DOHH2 (cell line): Measurements from ENCODE around the gene VSIG4.

Experiments
- H3F3A ChIP-seq: fragments of 200-600 bp; sonication (generic), shearing (Covaris generic); 2 replicates; pipeline ENCODE4 v1.6.0; 2016; ENCODE audit warnings: antibody characterized with exemption, mild to moderate bottlenecking; ENCODE audit not compliant: control insufficient read depth, insufficient read depth
- H3K27ac ChIP-seq: fragments of 200-600 bp; sonication (generic); 2 replicates; pipeline ENCODE4 v1.5.1; 2014; ENCODE audit warnings: low read depth, mild to moderate bottlenecking, low read length, moderate library complexity
- H3K27me3 ChIP-seq: fragments of 200-600 bp; sonication (generic); 2 replicates; pipeline ENCODE4 v1.6.1; 2014; ENCODE audit warnings: mild to moderate bottlenecking, low read length, mixed read lengths; ENCODE audit not compliant: control insufficient read depth
- H3K36me3 ChIP-seq: fragments of 200-600 bp; sonication (generic); 2 replicates; pipeline ENCODE4 v1.6.1; 2014; ENCODE audit warnings: mild to moderate bottlenecking, low read length, moderate library complexity, mixed read lengths; ENCODE audit not compliant: control insufficient read depth
- H3K4me1 ChIP-seq: fragments of 200-600 bp; sonication (generic); 2 replicates; pipeline ENCODE4 v1.6.1; 2014; ENCODE audit warnings: mild to moderate bottlenecking, low read length, mixed read lengths; ENCODE audit not compliant: control insufficient read depth
- H3K4me2 ChIP-seq: fragments of 200-600 bp; sonication (generic); 2 replicates; pipeline ENCODE4 v1.6.0; 2014; ENCODE audit warnings: mild to moderate bottlenecking, low read length, moderate library complexity
- H3K4me3 ChIP-seq: fragments of 200-600 bp; sonication (generic); 2 replicates; pipeline ENCODE4 v1.5.1; 2014; ENCODE audit warnings: mild to moderate bottlenecking, low read length, mixed read lengths
- H3K79me2 ChIP-seq: fragments of 200-600 bp; sonication (generic); 2 replicates; pipeline ENCODE4 v1.6.1; 2014; ENCODE audit warnings: mild to moderate bottlenecking, low read length, mixed read lengths; ENCODE audit not compliant: control insufficient read depth
- H3K9me2 ChIP-seq: fragments of 200-600 bp; sonication (generic); replicated peaks from 2 replicates; pipeline ENCODE4 v1.6.1; 2014; ENCODE audit warnings: mild to moderate bottlenecking, low read length, mixed read lengths; ENCODE audit not compliant: control insufficient read depth
- H3K9me3 ChIP-seq: fragments of 200-600 bp; sonication (generic); 2 replicates; pipeline ENCODE4 v1.6.1; 2014; ENCODE audit warnings: antibody characterized with exemption, low read length, mixed read lengths; ENCODE audit not compliant: control insufficient read depth, insufficient read depth
- H4K20me1 ChIP-seq: fragments of 200-600 bp; sonication (generic); 2 replicates; pipeline ENCODE4 v1.6.0; 2014; ENCODE audit warnings: low read depth, mild to moderate bottlenecking, antibody characterized with exemption, low read length, moderate library complexity; ENCODE audit not compliant: control insufficient read depth, insufficient read depth
- CTCF ChIP-seq: fragments of 200-600 bp; sonication (generic); IDR thresholded peaks from one replicate; pipeline ENCODE4 v1.5.1; 2014; ENCODE audit warnings: antibody characterized with exemption, mild to moderate bottlenecking, low read depth, low read length; ENCODE audit not compliant: poor library complexity, severe bottlenecking
- EZH2phosphoT487 ChIP-seq: fragments of 200-600 bp; sonication (generic); IDR thresholded peaks from 2 replicates; pipeline ENCODE4 v1.6.1; 2017; ENCODE audit warnings: borderline replicate concordance, mild to moderate bottlenecking, antibody characterized with exemption, low read length, moderate library complexity, mixed read lengths

Gene VSIG4

GRCh38 chrX:66002824-66003680 lies 36.8 kb downstream of the VSIG4 start:
- no peaks in the 10 kb centered on the region for H3K36me3 ChIP-seq
- H3K27me3 ChIP-seq = no peaks in the 10 kb centered on the region
- no peaks in the 10 kb centered on the region for H3K9me3 ChIP-seq
- H4K20me1 ChIP-seq = no peaks in the 10 kb centered on the region
- no peaks in the 10 kb centered on the region for H3K79me2 ChIP-seq
- TF ChIP-seq EZH2phosphoT487 (no peak), CTCF (no peak)
- 0 out of 2 replicates have a peak, but pooled peaks cover 3% of the 10 kb centered on the region for H3F3A ChIP-seq
- peak overlapping the region; percentile 50 for H3K27ac ChIP-seq
- peak overlapping the region; percentile 16; the same call in 1 of the 2 replicates for H3K4me2 ChIP-seq
- H3K9me2 ChIP-seq = no peaks in the 10 kb centered on the region
- peaks cover 68% of the 10 kb centered on the region for H3K4me1 ChIP-seq
- no peak overlapping the region for H3K4me3 ChIP-seq

GRCh38 chrX:66001596-66001995 lies 38.3 kb downstream of the VSIG4 start:
- H3F3A ChIP-seq = 0 out of 2 replicates have a peak, but pooled peaks cover 3% of the 10 kb centered on the region
- no peaks in the 10 kb centered on the region for H3K79me2 ChIP-seq
- TF ChIP-seq EZH2phosphoT487 = no peak
- TF ChIP-seq CTCF = no peak

GRCh38 chrX:66000628-66001272 lies 39.1 kb downstream of the VSIG4 start:
- H3K36me3 ChIP-seq = no peaks in the 10 kb centered on the region
- H3K27ac ChIP-seq = no peak overlapping the region
- peaks cover 57% of the 10 kb centered on the region for H3K4me1 ChIP-seq
- no peak overlapping the region for H3K4me3 ChIP-seq
- H3K27me3 ChIP-seq = no peaks in the 10 kb centered on the region
- H3K4me2 ChIP-seq = no peak overlapping the region
- H3K9me3 ChIP-seq = no peaks in the 10 kb centered on the region
- no peak for TF ChIP-seq CTCF
- no peak for TF ChIP-seq EZH2phosphoT487
- H4K20me1 ChIP-seq = no peaks in the 10 kb centered on the region
- H3K9me2 ChIP-seq = no peaks in the 10 kb centered on the region
- H3F3A ChIP-seq = 0 out of 2 replicates have a peak, but pooled peaks cover 3% of the 10 kb centered on the region
- no peaks in the 10 kb centered on the region for H3K79me2 ChIP-seq

More at GRCh38 chrX:66001596-66001995, 38.3 kb downstream of the VSIG4 start:
- H3K4me3 ChIP-seq = no peak overlapping the region
- peaks cover 63% of the 10 kb centered on the region for H3K4me1 ChIP-seq
- no peaks in the 10 kb centered on the region for H3K36me3 ChIP-seq
- no peak overlapping the region for H3K4me2 ChIP-seq
- H3K27ac ChIP-seq = no peak overlapping the region
- H3K27me3 ChIP-seq = no peaks in the 10 kb centered on the region
- H3K9me3 ChIP-seq = no peaks in the 10 kb centered on the region
- H3K9me2 ChIP-seq = no peaks in the 10 kb centered on the region
- H4K20me1 ChIP-seq = no peaks in the 10 kb centered on the region
